ENCODE measurements around the gene ATP5PD.

GRCh38 chr17:75094871-75095399, 48.2 kb upstream of the ATP5PD start:
- TF ChIP-seq CTCF (IDR thresholded peaks at IDR 0.05) (no peak), ZFX (IDR thresholded peaks at IDR 0.05; ENCODE audit: borderline replicate concordance) (no peak)
